ENCODE measurements around the gene KCTD15. TPM values are rescaled to one million over a fixed set of nuclear protein-coding genes. Genes with fewer than 3 reads are reported as not detected.

KCTD15 gene
- polyA plus RNA-seq, 1 donor (not counting 4 experiments of a cell fraction or from before 2014, with no cell fraction given), result 16.2 TPM

- DNase-seq (ENCODE audit: low read depth, low spot score), result no peak
- no peak overlapping the region for H3K27ac ChIP-seq (ENCODE audit: control insufficient read depth, insufficient read depth, low read length)
- FAIRE-seq, result no peak
- H3K27me3 ChIP-seq (ENCODE audit: control insufficient read depth, extremely low read depth, insufficient read depth, low read length), result no peaks in the 10 kb centered on the region
- no peak overlapping the region for H3K4me2 ChIP-seq (ENCODE audit: control insufficient read depth, extremely low read depth, insufficient read depth, low read depth, low read length)
- no peak overlapping the region for H2AFZ ChIP-seq (ENCODE audit: control insufficient read depth, low read length)
- H3K9ac ChIP-seq (ENCODE audit: control insufficient read depth, extremely low read depth, insufficient read depth, low read length), result no peak overlapping the region
- H3K9me3 ChIP-seq (ENCODE audit: control insufficient read depth, low read depth, low read length), result no peaks in the 10 kb centered on the region
- H3K9me1 ChIP-seq (ENCODE audit: control insufficient read depth, extremely low read depth, insufficient read depth, low read length), result no peaks in the 10 kb centered on the region
- no peaks in the 10 kb centered on the region for H3K79me2 ChIP-seq (ENCODE audit: control insufficient read depth, insufficient read depth, low read length)
- dilution Hi-C loops (cut with MboI; ENCODE audit: extremely low pct_ligation_motif_present, low sequenced_read_pairs), result no loop called here
- H3K36me3 ChIP-seq (ENCODE audit: control insufficient read depth in 2 of 2, extremely low read depth in 1 of 2, insufficient read depth in 2 of 2, low read length in 2 of 2), result no peaks in the 10 kb centered on the region
- no peak for TF ChIP-seq EZH2 (IDR thresholded peaks at IDR 0.05; ENCODE audit: low read length)
- TF ChIP-seq CTCF (optimal IDR thresholded peaks at IDR 0.05 in 1 of 3, IDR thresholded peaks at IDR 0.05 in 1 of 3, conservative IDR thresholded peaks at IDR 0.05 in 1 of 3; ENCODE audit: extremely low read depth in 1 of 3, insufficient read depth in 2 of 3, low read length in 3 of 3), result no peak
- H3K4me3 ChIP-seq (ENCODE audit: control insufficient read depth in 2 of 3, extremely low read depth in 1 of 3, insufficient read depth in 2 of 3, low read depth in 1 of 3, low read length in 3 of 3), result no peak overlapping the region
- no peaks in the 10 kb centered on the region for H4K20me1 ChIP-seq (ENCODE audit: control insufficient read depth, extremely low read depth, insufficient read depth, low read length)
- no peaks in the 10 kb centered on the region for H3K4me1 ChIP-seq (ENCODE audit: control insufficient read depth, extremely low read depth, insufficient read depth, low read length)
Observed at GRCh38 chr19:33752018-33752800, 44.5 kb upstream of the KCTD15 start.

- FAIRE-seq, result no peak
- dilution Hi-C loops (cut with MboI; ENCODE audit: extremely low pct_ligation_motif_present, low sequenced_read_pairs), result no loop called here
Observed at GRCh38 chr19:33752945-33753344, 43.7 kb upstream of the KCTD15 start.

More at GRCh38 chr19:33752945-33753344, 43.7 kb upstream of the KCTD15 start:
- Histone ChIP-seq H3K4me1 (ENCODE audit: control insufficient read depth, extremely low read depth, insufficient read depth, low read length) (no peaks in the 10 kb centered on the region), H3K27ac (ENCODE audit: control insufficient read depth, insufficient read depth, low read length) (no peak overlapping the region), H3K4me2 (ENCODE audit: control insufficient read depth, extremely low read depth, insufficient read depth, low read depth, low read length) (no peak overlapping the region), H3K9me3 (ENCODE audit: control insufficient read depth, low read depth, low read length) (no peaks in the 10 kb centered on the region), H3K79me2 (ENCODE audit: control insufficient read depth, insufficient read depth, low read length) (no peaks in the 10 kb centered on the region), H3K4me3 (ENCODE audit: control insufficient read depth in 2 of 3, extremely low read depth in 1 of 3, insufficient read depth in 2 of 3, low read depth in 1 of 3, low read length in 3 of 3) (no peak overlapping the region), H3K36me3 (ENCODE audit: control insufficient read depth in 2 of 2, extremely low read depth in 1 of 2, insufficient read depth in 2 of 2, low read length in 2 of 2) (no peaks in the 10 kb centered on the region), H3K27me3 (ENCODE audit: control insufficient read depth, extremely low read depth, insufficient read depth, low read length) (no peaks in the 10 kb centered on the region), H3K9me1 (ENCODE audit: control insufficient read depth, extremely low read depth, insufficient read depth, low read length) (no peaks in the 10 kb centered on the region), H2AFZ (ENCODE audit: control insufficient read depth, low read length) (no peak overlapping the region), H4K20me1 (ENCODE audit: control insufficient read depth, extremely low read depth, insufficient read depth, low read length) (no peaks in the 10 kb centered on the region), H3K9ac (ENCODE audit: control insufficient read depth, extremely low read depth, insufficient read depth, low read length) (no peak overlapping the region)
- TF ChIP-seq EZH2 (IDR thresholded peaks at IDR 0.05; ENCODE audit: low read length) (no peak), CTCF (optimal IDR thresholded peaks at IDR 0.05 in 1 of 3, IDR thresholded peaks at IDR 0.05 in 1 of 3, conservative IDR thresholded peaks at IDR 0.05 in 1 of 3; ENCODE audit: extremely low read depth in 1 of 3, insufficient read depth in 2 of 3, low read length in 3 of 3) (no peak)
- DNase-seq (ENCODE audit: low read depth, low spot score), result no peak
